SK-N-SH (cell line): ENCODE measurements around the gene FMNL1. TPM values are rescaled to one million over a fixed set of nuclear protein-coding genes. Genes with fewer than 3 reads are reported as not detected.

Source experiments
- CTCF ChIA-PET: fragments of 300-600, 350-600 bp; formaldehyde crosslinking; extraction: SDS; loops from one replicate; lab custom pipeline; 2021; lab: Yijun Ruan, JAX
- POLR2A ChIA-PET: fragments of 350-600 bp; sonication (Branson Sonifier 250); formaldehyde crosslinking; extraction: SDS; loops from one replicate; lab custom pipeline; 2020; ENCODE audit warnings: antibody characterized with exemption, inconsistent platforms; lab: Yijun Ruan, JAX
- DNase-seq: peaks from one replicate; pipeline ENCODE4 v3.0.0; 2012
- H2AFZ ChIP-seq: fragments of 200-600 bp; sonication (generic); 2 replicates; pipeline ENCODE4 v1.8.1; 2016; ENCODE audit warnings: antibody characterized with exemption, mild to moderate bottlenecking, low read depth
- H3F3A ChIP-seq: fragments of 200-600 bp; sonication (generic); replicated peaks from 2 replicates; pipeline ENCODE3; 2016; ENCODE audit warnings: antibody characterized with exemption, mild to moderate bottlenecking; ENCODE audit not compliant: insufficient read depth
- H3K27ac ChIP-seq, 2 experiments: fragments of 200-500 bp in 1 of 2; fragments of 200-600 bp in 1 of 2; sonication (Bioruptor generic) in 1 of 2; sonication (generic), shearing (Covaris generic) in 1 of 2; 2 replicates each; pipeline versions ENCODE4 v1.5.1 to v1.6.1; 2014 to 2016; ENCODE audit warnings: low read depth in 2 of 2, inconsistent platforms in 1 of 2, low read length in 1 of 2, mild to moderate bottlenecking in 1 of 2, mixed read lengths in 1 of 2
- H3K27me3 ChIP-seq: fragments of 200-600 bp; sonication (generic), shearing (Covaris generic); 2 replicates; pipeline ENCODE4 v1.6.1; 2016; ENCODE audit warnings: mixed run types; ENCODE audit not compliant: insufficient read depth
- H3K36me3 ChIP-seq, 2 experiments: fragments of 200-500 bp in 1 of 2; fragments of 200-600 bp in 1 of 2; sonication (Bioruptor generic) in 1 of 2; sonication (generic) in 1 of 2; replicated peaks in 1 of 2; 2 replicates each; pipeline versions ENCODE3 to v1.5.1; 2014 to 2016; ENCODE audit warnings: low read length in 1 of 2, mild to moderate bottlenecking in 1 of 2; ENCODE audit not compliant: insufficient read depth in 2 of 2, control insufficient read depth in 1 of 2
- H3K4me1 ChIP-seq, 2 experiments: fragments of 200-500 bp in 1 of 2; fragments of 200-600 bp in 1 of 2; sonication (Bioruptor generic) in 1 of 2; sonication (generic), shearing (Covaris generic) in 1 of 2; 2 replicates each; pipeline versions ENCODE4 v1.5.1 to v1.6.1; 2014 to 2016; ENCODE audit warnings: low read depth in 1 of 2, low read length in 1 of 2, mixed run types in 1 of 2; ENCODE audit not compliant: insufficient read depth in 2 of 2, control insufficient read depth in 1 of 2
- H3K4me2 ChIP-seq: fragments of 200-600 bp; sonication (generic), shearing (Covaris generic); 2 replicates; pipeline ENCODE4 v1.6.1; 2017; ENCODE audit warnings: mixed run types
- H3K4me3 ChIP-seq, 2 experiments: fragments of 200-500 bp in 1 of 2; fragments of 200-600 bp in 1 of 2; sonication (Bioruptor generic) in 1 of 2; sonication (generic), shearing (Covaris generic) in 1 of 2; 2 replicates each; pipeline versions ENCODE4 v1.5.1 to v1.8.1; 2014 to 2016; ENCODE audit warnings: low read depth in 2 of 2, inconsistent platforms in 1 of 2, low read length in 1 of 2, mild to moderate bottlenecking in 1 of 2, mixed read lengths in 1 of 2, moderate library complexity in 1 of 2
- H3K79me2 ChIP-seq: fragments of 200-600 bp; sonication (generic); 2 replicates; pipeline ENCODE4 v1.8.1; 2017; ENCODE audit warnings: mild to moderate bottlenecking; ENCODE audit not compliant: insufficient read depth
- H3K9ac ChIP-seq: fragments of 200-600 bp; sonication (generic); 2 replicates; pipeline ENCODE4 v1.6.1; 2017; ENCODE audit warnings: mixed run types
- H3K9me2 ChIP-seq: fragments of 200-600 bp; sonication (generic); 2 replicates; pipeline ENCODE4 v1.6.1; 2017; ENCODE audit warnings: mixed run types
- H3K9me3 ChIP-seq: fragments of 200-600 bp; sonication (generic); 2 replicates; pipeline ENCODE4 v1.6.1; 2017; ENCODE audit warnings: mixed run types, mild to moderate bottlenecking, moderate library complexity
- H4K20me1 ChIP-seq: fragments of 200-600 bp; sonication (generic); 2 replicates; pipeline ENCODE4 v1.6.1; 2017; ENCODE audit warnings: mild to moderate bottlenecking, mixed run types; ENCODE audit not compliant: insufficient read depth
- EP300 ChIP-seq, 2 experiments: IDR thresholded peaks; 2 replicates each; pipeline versions ENCODE4 v1.4.0 to v1.6.1; 2012; ENCODE audit warnings: borderline replicate concordance in 1 of 2, low read depth in 1 of 2, low read length in 1 of 2
- FOSL2 ChIP-seq: IDR thresholded peaks from 2 replicates; pipeline ENCODE4 v1.4.0; 2012; ENCODE audit warnings: low read depth, mild to moderate bottlenecking, moderate library complexity, borderline replicate concordance
- FOXJ3 ChIP-seq: sonication (generic); formaldehyde crosslinking; IDR thresholded peaks from 2 replicates; pipeline ENCODE4 v1.5.1; 2020; ENCODE audit warnings: mild to moderate bottlenecking, missing genetic modification reagents
- FOXM1 ChIP-seq: IDR thresholded peaks from 2 replicates; pipeline ENCODE4 v1.4.0; 2012; ENCODE audit warnings: low read depth, mild to moderate bottlenecking
- GATA2 ChIP-seq: sonication (generic); formaldehyde crosslinking; IDR thresholded peaks from 2 replicates; pipeline ENCODE4 v1.5.0; 2020; ENCODE audit warnings: mild to moderate bottlenecking, missing genetic modification reagents
- MEF2A ChIP-seq: IDR thresholded peaks from 2 replicates; pipeline ENCODE4 v1.4.0; 2012; ENCODE audit warnings: low read depth, borderline replicate concordance
- MXI1 ChIP-seq: IDR thresholded peaks from 2 replicates; pipeline ENCODE4 v1.6.1; 2012; ENCODE audit warnings: mild to moderate bottlenecking, low read depth, low read length, improper control_type of control experiment
- NFIC ChIP-seq: IDR thresholded peaks from 2 replicates; pipeline ENCODE4 v1.4.0; 2012; ENCODE audit warnings: borderline replicate concordance
- RCOR1 ChIP-seq: fragments of 150-350 bp; IDR thresholded peaks from 2 replicates; pipeline ENCODE4 v1.6.1; 2017; ENCODE audit warnings: antibody characterized with exemption, low read length
- REST ChIP-seq: IDR thresholded peaks from 2 replicates; pipeline ENCODE4 v1.6.1; 2012; ENCODE audit warnings: mild to moderate bottlenecking, low read depth, low read length, moderate library complexity
- RFX5 ChIP-seq: IDR thresholded peaks from 2 replicates; pipeline ENCODE4 v1.6.1; 2012; ENCODE audit warnings: mild to moderate bottlenecking, improper control_type of control experiment, low read length
- RXRA ChIP-seq: IDR thresholded peaks from 2 replicates; pipeline ENCODE4 v1.4.0; 2012; ENCODE audit warnings: low read depth, mild to moderate bottlenecking, borderline replicate concordance
- SIN3A ChIP-seq: IDR thresholded peaks from 2 replicates; pipeline ENCODE4 v1.6.1; 2012; ENCODE audit warnings: low read depth, mild to moderate bottlenecking, low read length, moderate library complexity, borderline replicate concordance
- TAF1 ChIP-seq: IDR thresholded peaks from 2 replicates; pipeline ENCODE4 v1.6.1; 2012; ENCODE audit warnings: low read depth, mild to moderate bottlenecking, low read length, moderate library complexity, borderline replicate concordance
- TEAD4 ChIP-seq: IDR thresholded peaks from 2 replicates; pipeline ENCODE4 v1.4.0; 2012; ENCODE audit warnings: mild to moderate bottlenecking, borderline replicate concordance; ENCODE audit not compliant: insufficient read depth
- WGBS: methylation state at CpG from one replicate; pipeline ENCODE4 v1.1.6; 2017; ENCODE audit warnings: low lambda C conversion rate; 5-methylcytosine and 5-hydroxymethylcytosine counted together
- polyA plus RNA-seq, 3 experiments: library from polyadenylated mRNA; depleted of rRNA; stranded (reverse); fragments of >200 nt; gene quantifications; 2 replicates each; pipeline ENCODE4 v1.2.3, GENCODE V29; 2012
- TF ChIP-seq, protein P1 (sequence below): IDR thresholded peaks from 2 replicates; pipeline ENCODE4; 2012

FMNL1 gene
- polyA plus RNA-seq, 1 of the 3 experiments (the other 2 are of a cell fraction), result 2.8 TPM

- TF ChIP-seq MXI1 (no peak), FOXM1 (no peak), EP300 (IDR thresholded peaks at IDR 0.05; ENCODE audit: borderline replicate concordance in 1 of 2, low read depth in 1 of 2, low read length in 1 of 2) (no peak), TEAD4 (no peak), REST (no peak), SIN3A (no peak), TAF1 (no peak), RCOR1 (no peak), GATA2 (CRISPR knock-in tag) (no peak), FOSL2 (no peak), RFX5 (no peak), MEF2A (no peak), NFIC (no peak), FOXJ3 (no peak), RXRA (no peak)
- TF ChIP-seq, protein P1, sequence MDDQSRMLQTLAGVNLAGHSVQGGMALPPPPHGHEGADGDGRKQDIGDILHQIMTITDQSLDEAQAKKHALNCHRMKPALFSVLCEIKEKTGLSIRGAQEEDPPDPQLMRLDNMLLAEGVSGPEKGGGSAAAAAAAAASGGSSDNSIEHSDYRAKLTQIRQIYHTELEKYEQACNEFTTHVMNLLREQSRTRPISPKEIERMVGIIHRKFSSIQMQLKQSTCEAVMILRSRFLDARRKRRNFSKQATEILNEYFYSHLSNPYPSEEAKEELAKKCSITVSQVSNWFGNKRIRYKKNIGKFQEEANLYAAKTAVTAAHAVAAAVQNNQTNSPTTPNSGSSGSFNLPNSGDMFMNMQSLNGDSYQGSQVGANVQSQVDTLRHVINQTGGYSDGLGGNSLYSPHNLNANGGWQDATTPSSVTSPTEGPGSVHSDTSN, result no peak
- TF ChIP-seq, all 33 proteins: peak for 0
- Histone ChIP-seq H3K27ac (no peak overlapping the region), H3F3A (peaks cover 7% of the 10 kb centered on the region), H3K9me3 (no peaks in the 10 kb centered on the region), H3K9me2 (no peaks in the 10 kb centered on the region), H3K36me3 (no peaks in the 10 kb centered on the region), H3K27me3 (no peaks in the 10 kb centered on the region), H3K9ac (no peak overlapping the region), H3K79me2 (no peaks in the 10 kb centered on the region), H2AFZ (no peak overlapping the region), H3K4me3 (no peak overlapping the region), H3K4me1 (peaks cover 7 to 18% of the 10 kb centered on the region in 2 experiments; a peak in 3 of 4 replicates), H3K4me2 (no peak overlapping the region), H4K20me1 (no peaks in the 10 kb centered on the region)
- DNase-seq, result no peak
- POLR2A ChIA-PET, result no interaction called here
- CTCF ChIA-PET, result interaction anchor here (1.8 to 2.8 kb wide), 3 partner anchors 20 to 29 kb away, joined by 6 to 13 read pairs (median 9); partner anchors contain the start of gene HEXIM1
- WGBS, result 85% methylated on average over 7 of the region's 7 CpGs
Measured at GRCh38 chr17:45177563-45177962, 44.1 kb upstream of the FMNL1 start.
